WERI-Rb-1 (cell line): ENCODE measurements around the gene PPP2R3A.
A peak's percentile ranks its signal among the peaks of the same experiment; 100 is the strongest.

Experiments
- DNase-seq: peaks from one replicate; pipeline ENCODE4 v3.0.0-alpha.2; 2020
- H3K27ac ChIP-seq: fragments of 250-450 bp; sonication (Bioruptor Pico); 2 replicates; pipeline ENCODE4 v1.5.1; 2020; ENCODE audit warnings: mild to moderate bottlenecking, moderate library complexity
- H3K27me3 ChIP-seq: fragments of 250-450 bp; sonication (Bioruptor Pico); 2 replicates; pipeline ENCODE4 v1.5.1; 2021; ENCODE audit warnings: mild to moderate bottlenecking, low read depth, moderate library complexity; ENCODE audit not compliant: insufficient read depth, severe bottlenecking
- H3K36me3 ChIP-seq: fragments of 250-450 bp; sonication (Bioruptor Pico); 2 replicates; pipeline ENCODE4 v1.5.1; 2020; ENCODE audit warnings: mild to moderate bottlenecking, moderate library complexity
- H3K4me3 ChIP-seq: 2 replicates; pipeline ENCODE4 v1.5.1; 2011; ENCODE audit warnings: low read depth, mild to moderate bottlenecking, control low read depth, low read length
- H3K9me3 ChIP-seq: fragments of 250-450 bp; sonication (Bioruptor Pico); 2 replicates; pipeline ENCODE4 v1.5.1; 2021; ENCODE audit warnings: mild to moderate bottlenecking, moderate library complexity; ENCODE audit not compliant: severe bottlenecking
- TF ChIP-seq, protein P1 (sequence below): IDR thresholded peaks from 2 replicates; pipeline ENCODE4 v1.5.1; 2011; ENCODE audit warnings: low read depth, mild to moderate bottlenecking, control low read depth, inconsistent platforms, low read length

The PPP2R3A gene

DNA sequence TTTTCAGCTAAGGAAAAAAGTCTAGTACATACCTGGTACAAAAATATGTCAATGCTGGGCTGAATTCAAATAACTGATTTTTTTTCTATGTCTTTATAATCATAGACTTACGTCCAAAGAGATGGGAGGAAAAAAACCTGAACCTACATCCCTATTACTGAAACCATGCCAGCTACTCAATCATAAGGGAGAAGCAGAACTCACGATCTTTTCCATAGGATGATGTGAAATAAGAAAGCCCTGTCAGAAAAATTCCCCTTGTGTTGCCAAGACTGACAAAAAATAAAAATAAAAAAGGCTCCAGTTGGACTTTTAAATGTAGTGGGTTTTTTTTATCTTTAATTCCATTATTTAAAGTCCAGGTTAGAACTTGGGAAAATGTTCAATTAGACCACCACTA is 227.3 kb downstream of the PPP2R3A start:
- TF ChIP-seq, protein P1, sequence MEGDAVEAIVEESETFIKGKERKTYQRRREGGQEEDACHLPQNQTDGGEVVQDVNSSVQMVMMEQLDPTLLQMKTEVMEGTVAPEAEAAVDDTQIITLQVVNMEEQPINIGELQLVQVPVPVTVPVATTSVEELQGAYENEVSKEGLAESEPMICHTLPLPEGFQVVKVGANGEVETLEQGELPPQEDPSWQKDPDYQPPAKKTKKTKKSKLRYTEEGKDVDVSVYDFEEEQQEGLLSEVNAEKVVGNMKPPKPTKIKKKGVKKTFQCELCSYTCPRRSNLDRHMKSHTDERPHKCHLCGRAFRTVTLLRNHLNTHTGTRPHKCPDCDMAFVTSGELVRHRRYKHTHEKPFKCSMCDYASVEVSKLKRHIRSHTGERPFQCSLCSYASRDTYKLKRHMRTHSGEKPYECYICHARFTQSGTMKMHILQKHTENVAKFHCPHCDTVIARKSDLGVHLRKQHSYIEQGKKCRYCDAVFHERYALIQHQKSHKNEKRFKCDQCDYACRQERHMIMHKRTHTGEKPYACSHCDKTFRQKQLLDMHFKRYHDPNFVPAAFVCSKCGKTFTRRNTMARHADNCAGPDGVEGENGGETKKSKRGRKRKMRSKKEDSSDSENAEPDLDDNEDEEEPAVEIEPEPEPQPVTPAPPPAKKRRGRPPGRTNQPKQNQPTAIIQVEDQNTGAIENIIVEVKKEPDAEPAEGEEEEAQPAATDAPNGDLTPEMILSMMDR = no peak
- H3K36me3 ChIP-seq = peaks cover 33% of the 10 kb centered on the region

DNA sequence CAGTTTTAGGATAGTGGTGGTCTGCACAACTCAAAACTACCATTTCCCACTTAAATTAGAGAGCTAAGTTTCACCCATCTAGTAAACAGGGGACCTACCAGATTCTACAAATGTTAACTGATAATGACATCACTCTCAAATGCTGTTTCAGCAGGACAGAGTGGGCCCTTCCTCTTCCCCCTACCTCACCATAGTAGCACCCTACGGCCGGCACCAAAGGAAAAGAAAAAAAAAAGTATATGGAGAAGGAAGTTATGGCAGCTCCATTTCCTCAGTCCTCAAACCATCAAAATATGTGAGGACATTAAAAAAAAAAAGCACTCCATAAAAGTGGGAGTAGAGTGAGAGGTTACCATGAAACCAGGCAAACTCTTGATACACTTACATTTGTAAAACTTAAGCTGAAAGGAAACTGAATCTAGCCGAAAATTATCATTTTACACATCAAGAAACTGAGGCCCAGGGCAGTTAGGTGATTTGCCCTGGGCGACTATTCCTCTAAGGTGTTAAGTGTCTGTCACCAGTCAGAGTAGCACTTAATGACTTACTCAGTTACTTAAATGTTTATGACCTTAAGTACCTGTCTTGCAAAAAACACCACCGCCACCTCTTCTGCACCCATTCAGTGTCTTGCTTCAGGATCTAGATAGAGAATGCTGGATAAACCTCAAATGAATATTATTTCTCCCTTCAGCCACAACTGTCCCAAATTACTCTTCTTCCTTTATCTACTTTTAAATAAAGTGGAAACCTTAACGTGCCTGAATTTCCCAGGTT is 227.9 kb downstream of the PPP2R3A start:
- DNase-seq = no peak
- TF ChIP-seq, protein P1 = no peak
- H3K36me3 ChIP-seq = peaks cover 33% of the 10 kb centered on the region
- H3K27ac ChIP-seq = peak overlapping the region; percentile 100
- H3K27me3 ChIP-seq = no peaks in the 10 kb centered on the region
- H3K9me3 ChIP-seq = no peaks in the 10 kb centered on the region
- peak overlapping the region; percentile 75 for H3K4me3 ChIP-seq

More for the DNA sequence above, 227.3 kb downstream of the PPP2R3A start:
- no peaks in the 10 kb centered on the region for H3K27me3 ChIP-seq
- no peak for DNase-seq
- H3K27ac ChIP-seq = peak overlapping the region; percentile 17; the same call in 1 of the 2 replicates
- peak overlapping the region; percentile 75 for H3K4me3 ChIP-seq
- no peaks in the 10 kb centered on the region for H3K9me3 ChIP-seq

- no peak for DNase-seq
- Histone ChIP-seq H3K27me3 (no peaks in the 10 kb centered on the region), H3K4me3 (peak overlapping the region; percentile 75), H3K36me3 (peaks cover 33% of the 10 kb centered on the region), H3K27ac (peak overlapping the region; percentile 100), H3K9me3 (no peaks in the 10 kb centered on the region)
- TF ChIP-seq, protein P1 = no peak
These were observed 229.1 kb downstream of the PPP2R3A start for GRCh38 chr3:136194409-136195257.

GRCh38 chr3:136195258-136196063 is 229.9 kb downstream of the PPP2R3A start:
- Histone ChIP-seq H3K4me3 (peak overlapping the region; percentile 75), H3K36me3 (peaks cover 33% of the 10 kb centered on the region), H3K27ac (peak overlapping the region; percentile 100), H3K27me3 (no peaks in the 10 kb centered on the region), H3K9me3 (no peaks in the 10 kb centered on the region)
- TF ChIP-seq, protein P1 = no peak
- DNase-seq = peak; percentile 77

- H3K9me3 ChIP-seq = no peaks in the 10 kb centered on the region
- peak within 1 kb of the TSS; percentile 100 for H3K27ac ChIP-seq
- H3K36me3 ChIP-seq = peaks cover 28% of the 10 kb centered on the region
- no peak for DNase-seq
- TF ChIP-seq, protein P1 = no peak
- H3K4me3 ChIP-seq = peak within 1 kb of the TSS; percentile 75
- no peaks in the 10 kb centered on the region for H3K27me3 ChIP-seq
These were observed 230.5 kb downstream of the PPP2R3A start, which contains the start of gene MSL2 for GRCh38 chr3:136196064-136196400. TSS of gene MSL2 (minus strand) at chr3:136196335. CDS start at chr3:136195113, 1,222 bp downstream.
